ENCODE results near the gene EIF3A. TPM values are rescaled to one million over a fixed set of nuclear protein-coding genes. Genes with fewer than 3 reads are reported as not detected.
"Not testable (repeated sequence)": the region's sequence is repeated elsewhere in the genome, so short reads cannot be mapped to it uniquely, and the experiment has no call there.

EIF3A gene
- polyA plus RNA-seq, 1 donor: 147 TPM

GRCh38 chr10:119028900-119029612 lies 51.6 kb downstream of the EIF3A start:
- no CpG with 5 or more reads among the region's 68 CpGs for WGBS (ENCODE audit: insufficient coverage, low lambda C conversion rate)
- H3K27me3 ChIP-seq (ENCODE audit: control insufficient read depth, insufficient read depth, low read length): no peaks in the 10 kb centered on the region
- H3K9me3 ChIP-seq (ENCODE audit: control insufficient read depth, low read depth, low read length): no peaks in the 10 kb centered on the region
- DNase-seq: peak; percentile 73 to 88
- peaks cover 13% of the 10 kb centered on the region for H3K36me3 ChIP-seq (ENCODE audit: control insufficient read depth, insufficient read depth, low read length)
- peaks cover 3% of the 10 kb centered on the region for H3K4me1 ChIP-seq (ENCODE audit: control insufficient read depth, insufficient read depth, low read length)
- H3K4me3 ChIP-seq (ENCODE audit: low read length): peak overlapping the region; percentile 38
- no peak overlapping the region for H3K27ac ChIP-seq (ENCODE audit: low read length)

- not testable (repeated sequence) for DNase-seq; H3K27me3 ChIP-seq (ENCODE audit: control insufficient read depth, insufficient read depth, low read length); H3K9me3 ChIP-seq (ENCODE audit: control insufficient read depth, low read depth, low read length); H3K27ac ChIP-seq (ENCODE audit: low read length); H3K36me3 ChIP-seq (ENCODE audit: control insufficient read depth, insufficient read depth, low read length); H3K4me1 ChIP-seq (ENCODE audit: control insufficient read depth, insufficient read depth, low read length)
- WGBS (ENCODE audit: insufficient coverage, low lambda C conversion rate): 95% methylated on average over 2 of the region's 10 CpGs
- peak overlapping the region; percentile 38 for H3K4me3 ChIP-seq (ENCODE audit: low read length)
Observed at GRCh38 chr10:119028445-119028899, 52.1 kb downstream of the EIF3A start.

- no peak overlapping the region for H3K4me3 ChIP-seq (ENCODE audit: low read length)
- H3K27me3 ChIP-seq (ENCODE audit: control insufficient read depth, insufficient read depth, low read length): peaks cover 5% of the 10 kb centered on the region
- no peak overlapping the region for H3K27ac ChIP-seq (ENCODE audit: low read length)
- peaks cover 3% of the 10 kb centered on the region for H3K4me1 ChIP-seq (ENCODE audit: control insufficient read depth, insufficient read depth, low read length)
- 85% methylated on average over 2 of the region's 18 CpGs for whole genome bisulfite sequencing (ENCODE audit: insufficient coverage, low lambda C conversion rate)
- H3K36me3 ChIP-seq (ENCODE audit: control insufficient read depth, insufficient read depth, low read length): peaks cover under 1% of the 10 kb centered on the region
- no peak for DNase-seq
- H3K9me3 ChIP-seq (ENCODE audit: control insufficient read depth, low read depth, low read length): no peaks in the 10 kb centered on the region
Observed at GRCh38 chr10:119026301-119027110, 54.1 kb downstream of the EIF3A start.

GRCh38 chr10:119025776-119026175 lies 54.8 kb downstream of the EIF3A start:
- Histone ChIP-seq H3K4me1 (ENCODE audit: control insufficient read depth, insufficient read depth, low read length) (peaks cover 2% of the 10 kb centered on the region), H3K4me3 (ENCODE audit: low read length) (no peak overlapping the region), H3K27me3 (ENCODE audit: control insufficient read depth, insufficient read depth, low read length) (peaks cover 5% of the 10 kb centered on the region), H3K9me3 (ENCODE audit: control insufficient read depth, low read depth, low read length) (no peaks in the 10 kb centered on the region), H3K27ac (ENCODE audit: low read length) (no peak overlapping the region), H3K36me3 (ENCODE audit: control insufficient read depth, insufficient read depth, low read length) (no peaks in the 10 kb centered on the region)
- no CpG with 5 or more reads among the region's 7 CpGs for WGBS (ENCODE audit: insufficient coverage, low lambda C conversion rate)
- no peak for DNase-seq

GRCh38 chr10:119025336-119025735 lies 55.3 kb downstream of the EIF3A start:
- Histone ChIP-seq H3K9me3 (ENCODE audit: control insufficient read depth, low read depth, low read length) (no peaks in the 10 kb centered on the region), H3K4me1 (ENCODE audit: control insufficient read depth, insufficient read depth, low read length) (no peaks in the 10 kb centered on the region), H3K27ac (ENCODE audit: low read length) (no peak overlapping the region), H3K27me3 (ENCODE audit: control insufficient read depth, insufficient read depth, low read length) (peaks cover 5% of the 10 kb centered on the region), H3K36me3 (ENCODE audit: control insufficient read depth, insufficient read depth, low read length) (no peaks in the 10 kb centered on the region), H3K4me3 (ENCODE audit: low read length) (no peak overlapping the region)
- no CpG with 5 or more reads among the region's 7 CpGs for WGBS (ENCODE audit: insufficient coverage, low lambda C conversion rate)
- DNase-seq: no peak

GRCh38 chr10:119024882-119025281 lies 55.7 kb downstream of the EIF3A start:
- Histone ChIP-seq H3K4me1 (ENCODE audit: control insufficient read depth, insufficient read depth, low read length) (no peaks in the 10 kb centered on the region), H3K27me3 (ENCODE audit: control insufficient read depth, insufficient read depth, low read length) (peaks cover 5% of the 10 kb centered on the region), H3K4me3 (ENCODE audit: low read length) (no peak overlapping the region), H3K36me3 (ENCODE audit: control insufficient read depth, insufficient read depth, low read length) (no peaks in the 10 kb centered on the region), H3K9me3 (ENCODE audit: control insufficient read depth, low read depth, low read length) (no peaks in the 10 kb centered on the region), H3K27ac (ENCODE audit: low read length) (no peak overlapping the region)
- WGBS (ENCODE audit: insufficient coverage, low lambda C conversion rate): no CpG with 5 or more reads among the region's 6 CpGs
- DNase-seq: no peak

GRCh38 chr10:119023553-119023868 lies 57.1 kb downstream of the EIF3A start:
- Histone ChIP-seq H3K9me3 (ENCODE audit: control insufficient read depth, low read depth, low read length) (no peaks in the 10 kb centered on the region), H3K36me3 (ENCODE audit: control insufficient read depth, insufficient read depth, low read length) (no peaks in the 10 kb centered on the region), H3K4me1 (ENCODE audit: control insufficient read depth, insufficient read depth, low read length) (no peaks in the 10 kb centered on the region), H3K27ac (ENCODE audit: low read length) (no peak overlapping the region), H3K4me3 (ENCODE audit: low read length) (no peak overlapping the region), H3K27me3 (ENCODE audit: control insufficient read depth, insufficient read depth, low read length) (peaks cover 5% of the 10 kb centered on the region)
- no CpG with 5 or more reads among the region's 8 CpGs for WGBS (ENCODE audit: insufficient coverage, low lambda C conversion rate)
- DNase-seq: no peak

GRCh38 chr10:119022846-119023552 lies 57.6 kb downstream of the EIF3A start:
- Histone ChIP-seq H3K9me3 (ENCODE audit: control insufficient read depth, low read depth, low read length) (no peaks in the 10 kb centered on the region), H3K4me1 (ENCODE audit: control insufficient read depth, insufficient read depth, low read length) (no peaks in the 10 kb centered on the region), H3K27me3 (ENCODE audit: control insufficient read depth, insufficient read depth, low read length) (peaks cover 5% of the 10 kb centered on the region), H3K27ac (ENCODE audit: low read length) (no peak overlapping the region), H3K4me3 (ENCODE audit: low read length) (no peak overlapping the region), H3K36me3 (ENCODE audit: control insufficient read depth, insufficient read depth, low read length) (no peaks in the 10 kb centered on the region)
- no CpG with 5 or more reads among the region's 8 CpGs for WGBS (ENCODE audit: insufficient coverage, low lambda C conversion rate)
- DNase-seq: no peak

- Histone ChIP-seq H3K27me3 (ENCODE audit: control insufficient read depth, insufficient read depth, low read length) (peaks cover 5% of the 10 kb centered on the region), H3K4me1 (ENCODE audit: control insufficient read depth, insufficient read depth, low read length) (no peaks in the 10 kb centered on the region), H3K9me3 (ENCODE audit: control insufficient read depth, low read depth, low read length) (no peaks in the 10 kb centered on the region), H3K36me3 (ENCODE audit: control insufficient read depth, insufficient read depth, low read length) (no peaks in the 10 kb centered on the region), H3K4me3 (ENCODE audit: low read length) (no peak overlapping the region), H3K27ac (ENCODE audit: low read length) (no peak overlapping the region)
- DNase-seq: no peak
- WGBS (ENCODE audit: insufficient coverage, low lambda C conversion rate): no CpG with 5 or more reads among the region's 2 CpGs
Observed at GRCh38 chr10:119020627-119020946, 60.0 kb downstream of the EIF3A start.

- H3K27me3 ChIP-seq (ENCODE audit: control insufficient read depth, insufficient read depth, low read length): peaks cover 2% of the 10 kb centered on the region
- no peak overlapping the region for H3K27ac ChIP-seq (ENCODE audit: low read length)
- WGBS (ENCODE audit: insufficient coverage, low lambda C conversion rate): 28% methylated on average over 3 of the region's 4 CpGs
- H3K4me1 ChIP-seq (ENCODE audit: control insufficient read depth, insufficient read depth, low read length): peaks cover 4% of the 10 kb centered on the region
- no peaks in the 10 kb centered on the region for H3K9me3 ChIP-seq (ENCODE audit: control insufficient read depth, low read depth, low read length)
- H3K36me3 ChIP-seq (ENCODE audit: control insufficient read depth, insufficient read depth, low read length): no peaks in the 10 kb centered on the region
- H3K4me3 ChIP-seq (ENCODE audit: low read length): no peak overlapping the region
- DNase-seq: no peak
Observed at GRCh38 chr10:119007211-119007574, 73.4 kb downstream of the EIF3A start.

Data from large intestine (tissue), 3 donors.